GM21786 (cell line): ENCODE data around the gene SLCO3A1.

Experiments
- ATAC-seq: cut with Tn5 transposase; IDR thresholded peaks from one replicate; pipeline ENCODE4 v1.9.1; 2021; ENCODE audit not compliant: unreplicated experiment

Gene SLCO3A1

DNA sequence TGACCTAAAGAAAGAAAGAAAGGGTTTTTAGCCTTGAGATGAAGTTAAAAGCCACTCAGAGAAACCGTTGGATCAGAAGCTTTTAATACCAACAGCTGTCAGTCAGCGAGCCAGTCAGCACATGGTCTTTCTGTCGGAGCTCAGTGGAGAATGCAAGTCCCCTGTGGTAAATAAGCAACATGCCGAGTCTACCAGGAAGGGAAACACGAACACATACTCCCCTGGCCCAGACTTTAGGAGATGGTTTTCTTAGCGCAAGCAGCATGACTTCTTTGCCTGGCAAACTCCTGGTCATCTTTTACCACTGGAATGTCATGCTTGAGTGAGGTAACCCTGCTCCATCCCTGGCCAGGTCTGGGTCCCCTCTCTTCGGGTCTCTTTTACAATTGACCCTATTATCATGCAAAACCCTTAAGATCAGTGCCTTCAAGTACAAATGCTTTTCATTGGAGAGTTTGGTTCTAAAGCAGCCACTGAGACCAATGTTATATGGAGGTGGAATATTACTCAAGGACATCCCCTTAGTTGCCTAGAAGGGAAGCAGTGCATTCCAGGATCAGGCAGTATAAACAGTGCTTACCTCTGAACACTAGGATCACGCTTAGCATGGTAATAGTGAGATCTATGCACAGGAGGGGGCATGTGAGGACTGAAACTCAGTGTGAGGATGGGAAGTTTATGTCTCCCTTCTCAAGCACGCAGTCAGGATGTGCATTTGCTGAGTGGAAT lies 28.2 kb downstream of the SLCO3A1 start:
- no peak for ATAC-seq

DNA sequence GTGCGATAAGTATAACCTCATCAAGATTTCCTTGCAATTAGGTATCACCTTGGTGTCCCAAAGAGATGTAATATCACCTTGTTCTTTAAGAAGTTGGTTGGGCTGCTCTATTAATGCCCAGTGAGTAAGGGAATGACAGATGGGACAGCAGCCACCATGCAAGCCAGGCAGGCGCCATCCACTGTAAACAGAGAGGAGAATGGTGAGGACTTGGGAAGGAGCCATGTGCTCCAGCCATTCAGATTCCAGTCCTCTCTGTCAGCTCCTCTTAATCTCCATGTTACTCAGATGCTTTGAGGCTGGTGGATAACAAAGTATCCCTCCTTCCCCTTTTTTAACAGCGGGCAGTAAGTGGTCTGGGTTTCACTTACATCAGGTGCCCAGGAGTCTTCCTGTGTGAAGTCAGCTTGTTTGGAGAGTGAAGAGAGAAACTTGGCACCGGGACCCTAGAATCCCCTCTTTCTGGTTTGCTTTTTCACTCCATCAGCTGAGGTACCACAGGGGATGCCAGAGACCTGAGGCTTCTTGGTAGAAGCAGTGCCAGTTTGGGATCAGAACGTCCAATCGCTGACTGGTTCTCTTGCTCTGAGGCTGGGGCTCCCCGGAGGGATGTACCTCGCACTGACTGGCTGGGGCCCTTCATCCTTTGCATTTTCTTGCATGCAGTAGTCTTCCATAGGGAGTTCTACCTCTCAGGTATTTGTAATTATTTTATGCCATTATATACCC lies 29.5 kb downstream of the SLCO3A1 start:
- ATAC-seq: no peak

DNA sequence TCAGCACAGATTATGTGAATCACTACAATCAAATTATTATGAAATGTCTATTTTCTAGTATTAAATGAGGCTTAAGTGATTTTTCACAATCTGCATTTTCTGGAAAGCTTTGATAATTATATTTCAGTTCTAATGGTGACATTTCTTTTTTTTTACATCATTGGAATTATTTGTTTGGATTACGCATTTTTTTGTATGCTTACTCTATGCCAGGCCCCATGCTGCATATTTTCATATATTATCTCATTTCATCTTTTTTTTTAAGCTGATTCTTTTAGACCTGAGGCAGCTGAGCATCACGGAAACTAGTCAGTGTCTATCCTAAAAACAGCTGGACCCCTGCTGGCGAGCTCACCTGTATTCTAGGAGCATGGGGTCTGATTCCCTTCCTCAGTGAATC lies 31.1 kb downstream of the SLCO3A1 start:
- ATAC-seq: no peak

DNA sequence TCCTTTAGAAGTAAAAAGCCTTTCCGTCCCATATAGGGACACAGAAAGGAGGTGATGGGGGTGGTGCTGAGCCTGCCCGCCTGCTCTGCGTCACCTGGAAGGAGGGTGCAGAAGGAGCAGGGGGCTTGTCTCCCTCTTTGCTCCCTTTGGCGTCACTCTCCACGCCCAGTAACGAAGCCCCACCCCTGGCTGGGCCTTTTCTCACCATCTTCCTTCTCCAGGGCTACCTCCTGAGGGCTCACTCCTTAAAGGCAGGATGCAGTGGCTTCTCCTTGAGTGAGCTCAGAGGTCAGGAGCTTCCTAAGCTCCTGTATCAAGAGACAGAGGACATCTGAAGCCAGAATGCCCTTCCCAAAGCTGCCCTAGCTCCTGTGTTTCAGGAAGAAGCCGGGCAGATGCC lies 31.5 kb downstream of the SLCO3A1 start:
- ATAC-seq: no peak

DNA sequence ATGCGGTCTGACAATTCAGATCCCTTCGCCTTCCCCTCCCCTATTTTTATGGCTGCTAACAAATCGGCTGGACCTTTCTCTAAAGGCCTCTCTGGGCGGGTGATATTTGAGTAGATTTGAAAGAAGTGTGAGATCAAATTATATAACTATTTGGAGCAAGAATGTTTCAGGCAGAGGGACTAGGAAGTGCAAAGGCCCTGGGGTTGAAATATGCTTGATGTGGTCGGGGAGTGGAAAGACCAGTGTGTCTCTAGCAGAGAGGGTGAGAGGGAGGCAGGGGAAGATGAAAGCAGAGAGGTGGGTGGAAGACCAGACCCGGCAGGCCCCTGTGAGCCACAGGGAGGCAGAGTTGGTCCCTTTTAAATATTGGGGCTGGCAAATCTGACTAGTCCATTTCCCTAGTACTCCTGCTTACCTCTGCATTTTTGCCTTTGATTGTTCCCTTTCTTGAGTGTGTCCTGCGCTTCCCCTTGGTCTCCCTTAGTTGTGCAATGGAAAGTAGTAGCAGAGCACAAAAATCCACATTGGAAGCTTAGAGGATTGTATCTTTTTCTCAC lies 32.3 kb downstream of the SLCO3A1 start:
- no peak for ATAC-seq

DNA sequence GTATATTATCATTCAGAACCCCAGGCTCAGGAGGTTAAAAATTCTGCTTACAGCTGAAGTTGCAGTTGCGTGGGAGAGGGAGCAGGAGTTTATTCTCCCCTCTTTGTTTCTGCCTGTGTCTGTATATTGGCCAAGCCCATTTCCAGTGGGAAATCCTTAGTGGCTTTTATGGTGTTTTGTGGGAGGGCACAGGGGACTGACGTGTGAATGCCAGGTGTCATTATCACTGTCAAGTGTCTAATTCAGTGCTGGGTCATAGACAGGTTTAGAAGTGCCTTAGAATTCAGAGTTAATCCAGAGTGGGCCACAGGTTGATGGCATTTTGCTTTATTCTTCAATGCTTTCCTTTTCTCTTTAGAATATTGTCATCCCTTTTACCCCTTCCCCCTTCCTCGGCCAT lies 33.4 kb downstream of the SLCO3A1 start:
- ATAC-seq: no peak

DNA sequence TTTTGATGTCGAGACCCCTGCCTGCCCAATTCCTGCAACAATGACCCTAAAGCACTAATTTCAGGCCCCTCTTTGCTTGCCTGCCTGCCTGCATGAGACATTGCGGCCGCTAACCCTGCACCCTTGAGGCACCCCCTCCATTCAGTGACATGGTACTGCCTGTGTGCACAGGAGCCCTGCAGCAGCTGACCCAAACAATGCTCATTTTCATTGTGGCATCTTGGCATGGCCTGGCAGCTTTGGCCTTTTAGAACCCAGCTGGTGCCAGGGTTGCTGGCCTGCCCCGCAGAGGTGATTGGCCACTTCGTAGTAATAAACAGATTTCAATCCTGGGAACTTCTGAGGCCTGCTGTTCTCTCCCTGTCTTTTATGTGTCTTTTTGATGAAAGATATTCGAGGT lies 33.8 kb downstream of the SLCO3A1 start:
- ATAC-seq: no peak

DNA sequence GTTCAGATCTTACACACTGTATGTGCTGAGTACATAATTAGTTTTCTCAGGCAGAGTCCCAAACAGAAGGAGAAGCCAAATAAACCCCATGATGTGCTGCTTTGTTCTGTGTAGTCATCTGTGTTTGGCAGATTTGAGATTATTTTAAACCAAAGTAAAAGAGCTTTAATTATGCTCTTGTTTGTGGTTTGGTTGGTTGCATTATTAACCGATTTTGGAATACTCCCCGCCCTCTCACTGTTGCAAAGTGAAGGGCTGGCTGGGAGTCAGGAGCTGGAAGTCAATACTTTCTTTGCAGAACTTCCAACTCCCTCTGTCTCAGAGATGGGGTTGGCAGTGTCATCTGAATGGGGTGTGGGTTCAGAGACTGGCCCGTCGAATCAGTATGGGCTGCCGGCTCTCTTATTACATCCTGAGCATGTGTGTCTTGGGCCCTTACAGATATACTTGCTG lies 34.4 kb downstream of the SLCO3A1 start:
- no peak for ATAC-seq

DNA sequence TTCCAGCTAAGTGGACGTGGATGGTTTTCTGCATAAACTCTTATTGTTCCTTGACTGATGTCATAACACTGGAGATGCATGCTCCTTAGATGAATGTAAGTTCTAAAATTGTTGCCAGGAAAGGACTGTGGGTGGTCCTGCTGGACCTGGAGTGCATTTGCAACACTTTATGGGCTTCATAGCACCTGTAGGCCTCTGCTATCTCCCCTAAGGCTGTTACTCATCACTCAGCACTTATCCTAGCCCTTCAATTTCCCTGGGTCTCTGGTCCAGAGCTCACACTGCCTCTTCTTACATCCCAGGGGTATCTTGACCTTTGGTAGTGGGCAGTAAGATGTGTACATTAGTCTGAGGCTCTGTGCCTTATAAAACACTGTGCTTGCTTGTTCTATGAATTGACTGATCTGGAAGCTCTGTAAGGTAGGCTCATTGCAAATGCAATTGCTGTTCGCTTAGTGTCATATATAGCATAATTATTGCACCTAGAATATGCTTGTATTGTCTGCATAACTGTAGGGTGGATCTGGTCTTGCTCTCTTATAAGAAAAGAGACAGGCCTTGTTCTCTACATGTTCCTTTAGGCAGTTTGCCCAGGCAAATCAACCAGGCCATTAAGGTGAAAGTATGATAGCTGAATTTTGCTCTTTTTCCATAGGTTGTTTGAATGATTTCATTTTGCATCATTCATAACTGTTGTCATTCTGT lies 35.8 kb downstream of the SLCO3A1 start:
- no peak for ATAC-seq

DNA sequence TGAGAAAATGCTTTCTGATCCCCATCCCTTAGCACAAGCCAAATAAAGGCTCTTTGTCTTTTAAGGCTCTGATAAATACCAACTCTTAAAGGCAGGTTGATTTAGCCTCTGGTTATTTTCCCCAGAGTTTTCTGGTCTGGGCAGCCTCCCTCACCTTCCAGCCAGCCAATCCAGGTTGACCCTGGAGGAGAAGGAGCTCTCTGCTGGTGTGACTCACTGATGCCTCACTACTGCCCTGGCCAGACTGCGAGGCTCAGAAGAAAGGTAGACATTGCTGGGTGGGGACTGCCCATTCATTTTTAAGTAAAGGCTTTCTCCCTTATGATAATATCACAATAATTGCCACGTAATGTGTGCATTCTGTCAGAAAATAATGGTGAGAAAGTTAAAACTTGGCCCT lies 37.1 kb downstream of the SLCO3A1 start:
- ATAC-seq: no peak

DNA sequence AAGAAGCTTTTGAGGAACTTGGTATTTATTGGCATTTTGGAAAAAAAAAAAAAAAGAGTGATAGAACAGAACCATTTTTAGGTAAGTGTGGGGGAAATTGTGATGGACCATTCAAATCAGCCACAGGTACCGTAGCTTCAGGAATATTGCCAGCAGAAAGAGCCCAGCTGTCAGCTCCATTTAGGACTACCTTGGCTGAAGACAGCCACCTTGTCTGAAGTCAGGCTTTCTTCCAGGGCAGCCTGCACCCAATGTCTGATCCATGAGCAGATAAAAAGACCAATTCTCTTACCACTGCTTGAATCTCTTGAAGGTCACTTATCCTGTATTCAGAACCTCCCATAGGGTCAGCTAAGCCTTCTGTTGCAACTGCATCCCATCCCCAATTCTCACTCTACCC lies 37.6 kb downstream of the SLCO3A1 start:
- no peak for ATAC-seq

DNA sequence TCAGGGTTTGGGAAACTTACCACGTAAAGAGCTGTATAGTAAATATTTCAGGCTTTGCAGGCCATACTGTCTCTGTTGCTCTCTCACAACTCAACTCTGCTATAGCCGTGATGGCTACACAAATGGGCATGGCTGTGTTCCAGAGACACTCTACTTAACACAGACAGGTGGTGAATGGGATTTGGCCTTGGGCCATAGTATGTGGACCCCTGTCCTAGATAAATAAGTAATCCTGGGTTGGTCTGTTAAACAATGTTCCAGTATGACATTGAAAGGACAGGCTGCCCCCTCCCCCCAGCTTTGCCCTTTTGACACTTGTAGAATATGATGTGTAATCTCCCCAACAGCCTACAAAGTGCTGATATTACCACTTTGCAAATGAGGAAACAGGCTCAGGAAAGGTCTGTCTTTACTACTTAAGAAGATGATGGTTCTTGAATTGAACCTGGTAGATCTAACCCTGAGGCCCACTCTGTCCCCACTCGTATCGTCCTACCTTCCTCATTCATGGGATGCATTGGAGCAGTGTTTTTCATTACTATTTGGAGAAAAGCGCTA lies 38.4 kb downstream of the SLCO3A1 start:
- no peak for ATAC-seq

DNA sequence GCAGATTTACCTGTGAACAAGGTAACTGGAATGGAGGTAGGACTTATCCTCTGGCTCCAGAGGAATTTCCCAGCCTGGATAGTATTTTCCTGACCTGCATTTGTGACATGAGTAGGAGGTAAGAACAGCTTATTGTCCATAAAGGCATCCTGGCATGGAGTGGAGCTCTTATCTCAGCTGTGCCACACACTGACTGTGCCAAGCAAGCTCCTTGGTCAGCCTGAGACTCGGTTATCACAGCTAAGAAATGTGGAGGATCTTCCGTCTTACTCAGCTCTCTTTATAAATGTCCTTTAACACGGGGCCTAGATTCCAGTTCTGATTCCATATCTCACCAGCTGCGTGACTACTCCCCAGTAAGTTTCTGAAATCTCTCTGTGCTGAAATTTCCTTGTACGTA lies 38.9 kb downstream of the SLCO3A1 start:
- no peak for ATAC-seq

DNA sequence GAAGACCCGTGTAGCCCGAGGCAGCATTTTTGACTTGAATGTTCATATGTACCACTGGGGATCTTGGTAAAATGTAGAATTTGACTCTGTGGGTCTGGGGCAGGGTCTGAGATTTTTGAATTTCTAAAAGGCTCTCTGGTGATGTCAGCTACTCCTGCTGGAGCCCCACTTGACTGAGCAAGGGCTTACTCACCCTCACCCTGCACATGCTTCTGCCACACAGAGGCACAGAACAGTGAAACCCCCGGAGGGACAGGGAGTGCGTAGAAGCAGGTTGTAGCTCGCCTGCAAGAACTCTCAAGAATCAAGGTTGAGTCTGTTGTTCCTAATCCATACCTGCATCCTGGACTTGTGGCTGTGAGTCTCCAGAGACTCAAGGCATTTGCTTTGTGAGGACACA lies 41.1 kb downstream of the SLCO3A1 start:
- no peak for ATAC-seq

DNA sequence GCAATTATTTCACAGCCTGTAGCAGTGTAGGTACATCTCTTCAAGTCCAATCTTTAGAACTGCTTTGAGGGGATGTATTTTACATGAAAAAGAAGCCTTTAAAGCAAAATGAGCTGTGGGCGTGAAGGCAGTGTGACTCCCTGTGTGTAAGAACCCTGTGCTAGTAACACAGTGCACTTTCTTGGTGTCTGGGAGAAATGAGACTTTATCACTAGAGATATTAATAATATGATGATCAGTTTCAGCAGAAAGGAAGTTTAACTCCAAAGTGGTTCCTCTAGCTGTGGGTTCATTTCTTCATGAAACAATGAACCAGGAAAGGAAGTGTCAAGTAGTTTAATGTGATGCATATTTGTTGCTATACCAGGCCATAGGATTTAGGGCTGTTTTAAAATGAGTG lies 41.5 kb downstream of the SLCO3A1 start:
- ATAC-seq: no peak

DNA sequence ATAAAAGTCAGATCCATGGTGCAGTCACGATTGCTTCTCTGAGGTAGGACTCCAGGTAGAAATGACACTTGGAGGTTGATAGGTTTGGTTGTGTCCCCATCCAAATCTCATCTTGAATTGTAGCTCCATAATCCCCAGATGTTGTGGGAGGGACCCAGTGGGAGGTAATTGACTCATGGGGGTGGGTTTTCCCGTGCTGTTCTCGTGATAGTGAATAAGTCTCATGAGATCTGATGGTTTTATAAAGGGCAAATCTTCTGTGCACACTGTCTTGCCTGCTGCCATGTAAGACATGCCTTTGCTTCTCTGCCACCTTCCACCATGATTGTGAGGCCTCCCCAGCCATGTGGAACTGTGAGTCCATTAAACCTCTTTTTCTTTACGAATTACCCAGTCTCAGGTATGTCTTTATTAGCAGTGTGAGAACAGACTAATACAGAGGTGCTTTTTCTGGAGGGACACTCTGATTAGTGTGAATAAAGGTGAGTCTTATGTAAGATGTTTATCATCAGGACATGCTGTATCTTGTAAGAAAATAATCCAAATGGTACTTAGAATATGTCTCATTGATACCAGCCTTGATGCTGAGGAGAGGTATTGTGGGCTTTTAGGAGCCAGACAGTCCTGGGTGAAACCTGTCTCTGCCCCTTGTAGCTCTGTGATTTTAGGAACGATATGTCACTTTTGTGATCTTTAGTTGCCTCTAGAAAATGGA lies 43.0 kb downstream of the SLCO3A1 start:
- no peak for ATAC-seq

DNA sequence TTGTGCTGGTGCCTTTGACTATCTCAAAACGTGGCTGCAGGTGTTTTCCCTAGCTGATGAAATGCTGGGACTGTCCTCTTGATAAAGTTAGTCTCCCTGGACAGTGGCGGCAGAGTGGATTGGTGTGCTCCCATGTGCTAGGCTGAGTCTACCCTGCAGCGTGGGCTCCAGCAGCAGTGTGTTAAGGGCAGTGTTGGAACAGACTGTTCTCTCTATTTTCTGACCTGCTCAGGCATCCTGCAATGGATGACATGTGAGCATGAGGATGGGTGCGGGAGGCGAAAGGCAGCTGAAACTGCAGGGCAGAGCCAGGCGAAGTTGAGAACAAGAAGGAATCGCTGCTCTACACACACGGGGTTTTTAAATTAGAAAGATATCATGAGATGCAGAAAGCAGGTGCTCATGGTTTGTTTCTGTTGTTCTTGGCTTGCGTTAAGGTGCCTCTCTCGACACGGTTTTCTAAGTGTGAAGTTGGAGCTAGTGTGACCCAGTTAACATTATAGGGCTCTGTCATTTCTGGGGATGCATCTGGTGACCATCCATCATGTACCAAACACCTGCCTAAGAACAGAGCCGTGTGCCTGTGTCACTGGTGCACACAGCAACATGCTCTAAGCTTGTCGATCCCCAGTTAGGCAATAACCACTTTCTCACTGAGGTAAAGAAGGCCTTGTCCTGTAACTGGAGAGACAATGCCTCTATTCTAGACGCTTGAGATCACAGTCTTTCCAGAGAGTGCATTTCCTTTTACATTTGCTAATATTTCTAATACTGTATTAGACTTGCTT lies 44.3 kb downstream of the SLCO3A1 start:
- no peak for ATAC-seq

DNA sequence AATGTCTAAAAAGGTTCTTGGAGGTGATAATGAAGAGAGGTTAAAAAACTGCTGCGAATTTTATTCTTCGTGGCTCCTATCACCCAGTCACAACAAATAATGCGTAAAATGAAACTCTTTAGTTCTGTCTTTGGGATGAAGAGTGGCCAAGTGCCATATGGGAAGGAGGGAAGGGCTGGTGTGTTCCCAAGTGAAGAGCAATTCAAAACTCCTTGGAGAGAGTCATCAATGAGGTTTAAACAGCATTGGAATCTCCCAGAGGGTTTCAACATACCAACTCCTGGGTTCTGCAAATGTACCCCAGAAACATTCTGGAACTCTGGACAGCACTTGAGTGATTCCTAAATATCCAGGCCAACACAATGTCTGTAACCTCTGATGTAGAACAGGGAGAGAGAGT lies 45.3 kb downstream of the SLCO3A1 start:
- no peak for ATAC-seq

DNA sequence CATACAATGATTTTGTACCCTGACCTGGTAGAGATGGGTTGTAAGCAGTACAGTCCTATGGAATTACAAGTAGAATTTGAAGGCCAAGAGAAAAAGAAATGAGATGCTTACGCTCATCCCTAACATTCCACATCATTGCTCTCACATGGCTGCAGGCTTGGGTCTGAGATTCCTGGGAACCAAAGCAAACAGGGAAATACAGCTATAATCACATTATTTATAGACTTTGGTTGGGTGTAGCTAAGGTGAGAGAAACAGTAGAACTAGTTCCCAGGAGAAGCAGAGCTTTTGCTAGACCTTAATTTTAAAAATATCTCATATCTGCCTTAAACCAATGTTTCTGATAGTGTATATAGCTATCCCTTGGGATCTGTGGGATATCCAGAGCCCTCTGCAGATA lies 51.4 kb downstream of the SLCO3A1 start:
- no peak for ATAC-seq

DNA sequence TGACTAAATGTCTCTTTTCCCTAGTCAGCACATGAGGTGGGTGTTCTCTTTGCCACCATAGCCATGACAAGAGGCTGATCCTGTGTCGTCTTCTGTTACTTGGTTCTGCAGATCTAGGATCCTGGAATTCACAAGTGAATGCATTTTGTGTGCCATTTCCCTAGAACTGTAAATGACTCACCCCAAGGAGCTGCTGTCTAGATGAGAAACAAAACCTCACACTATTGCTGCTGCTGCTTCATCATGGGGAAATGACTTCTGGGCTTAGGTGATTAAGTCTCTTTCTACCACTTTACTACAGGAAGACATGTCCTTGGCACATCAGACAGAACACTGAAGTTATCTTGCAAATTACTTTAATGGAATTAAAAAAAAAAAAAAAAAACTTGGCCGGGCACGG lies 54.9 kb downstream of the SLCO3A1 start:
- no peak for ATAC-seq
